Stimulated activated CD4-positive, alpha-beta T cell treated with anti-CD3 and anti-CD28 coated beads, Interleukin-12 subunit alpha, Interleukin-12 subunit beta, amount 100 ng/mL, for 48 hours (primary cell): ENCODE data around the gene PCNT.
A peak's percentile ranks its signal among the peaks of the same experiment; 100 is the strongest.
"Not testable (repeated sequence)": the region's sequence is repeated elsewhere in the genome, so short reads cannot be mapped to it uniquely, and the experiment has no call there.

ENCODE experiments used
- DNase-seq, 3 donors: peaks; one replicate each; pipeline ENCODE4 v3.0.0-alpha.2; 2020; ENCODE audit warnings: low read depth in 2 of 3, low spot score in 1 of 3

Gene PCNT

GRCh38 chr21:46357335-46357604 is 33.3 kb downstream of the PCNT start:
- no peak for DNase-seq

- no peak for DNase-seq
Observed at GRCh38 chr21:46357684-46358425, 33.9 kb downstream of the PCNT start.

DNA sequence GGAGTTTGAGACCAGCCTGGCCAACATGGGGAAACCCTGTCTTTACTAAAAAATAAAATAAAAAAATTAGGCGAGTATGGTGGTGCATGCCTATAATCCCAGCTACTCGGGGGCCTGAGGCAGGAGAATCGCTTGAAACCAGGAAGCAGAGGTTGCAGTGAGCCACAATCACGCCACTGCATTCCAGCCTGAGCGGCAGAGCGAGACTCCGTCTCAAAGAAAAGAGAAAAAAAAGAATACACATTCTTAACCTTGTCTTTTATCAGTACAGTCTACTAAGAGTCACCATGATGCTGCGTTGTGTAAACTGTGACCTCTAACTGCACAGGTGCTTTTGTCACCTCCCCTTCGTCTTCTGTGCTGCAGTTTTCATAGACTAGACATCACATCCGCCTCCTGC is 37.2 kb downstream of the PCNT start:
- no peak for DNase-seq

DNA sequence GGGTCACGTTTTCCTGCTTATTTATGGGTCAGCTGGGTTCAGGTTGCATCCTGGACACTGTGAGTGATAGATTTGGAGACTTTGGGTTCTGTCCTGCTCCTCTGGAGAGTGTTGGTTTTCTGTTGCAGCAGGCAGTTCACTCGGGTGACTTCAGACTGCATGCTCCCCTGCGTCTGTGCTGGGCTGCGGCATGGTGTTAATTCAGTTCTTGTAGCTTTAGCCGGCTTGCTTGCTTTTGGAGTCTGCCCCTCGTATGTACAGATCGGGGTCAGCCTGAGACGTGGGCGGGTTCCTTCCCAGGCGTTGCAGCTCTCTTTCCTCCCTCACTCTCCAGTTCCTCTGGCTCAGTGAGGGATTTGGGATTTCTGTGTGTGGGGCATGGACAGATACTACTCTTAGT is 38.0 kb downstream of the PCNT start:
- no peak for DNase-seq

- DNase-seq: no peak
Observed at GRCh38 chr21:46362946-46363345, 39.0 kb downstream of the PCNT start.

DNA sequence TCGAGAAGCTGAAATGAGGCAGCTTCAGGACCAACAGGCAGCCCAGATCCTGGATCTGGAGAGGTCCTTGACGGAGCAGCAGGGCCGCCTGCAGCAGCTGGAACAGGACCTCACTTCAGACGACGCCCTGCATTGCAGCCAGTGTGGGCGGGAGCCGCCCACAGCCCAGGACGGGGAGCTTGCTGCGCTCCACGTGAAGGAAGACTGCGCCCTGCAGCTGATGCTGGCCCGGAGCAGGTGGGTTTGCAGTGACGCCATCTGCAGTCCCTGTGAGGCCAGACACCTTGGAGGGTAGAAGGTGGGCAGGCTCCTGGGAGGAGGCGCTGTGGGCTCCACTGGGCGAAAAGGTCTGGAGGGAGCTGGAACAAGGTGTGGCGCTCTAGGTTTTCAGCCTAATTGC is 39.7 kb downstream of the PCNT start:
- no peak for DNase-seq

DNA sequence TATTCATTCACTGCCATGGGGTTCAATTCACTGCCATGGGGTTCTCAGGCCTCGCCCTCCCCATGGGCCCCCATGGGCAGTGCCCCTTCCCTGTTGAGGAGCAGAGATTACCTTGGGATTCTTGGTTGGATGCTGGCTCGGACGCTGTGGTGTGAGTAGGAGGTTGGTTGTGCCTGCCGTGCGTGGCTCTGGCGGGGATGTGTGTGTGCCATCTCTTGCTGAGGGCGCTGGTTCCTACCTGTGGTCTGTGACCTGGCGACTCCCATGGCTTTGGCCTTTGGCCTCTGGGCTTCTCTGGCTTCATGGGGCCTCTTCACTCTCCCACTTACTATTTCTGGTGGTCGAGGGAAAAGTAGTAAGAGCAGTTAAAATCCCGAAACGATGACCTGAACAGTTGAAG is 42.1 kb downstream of the PCNT start:
- DNase-seq: no peak

GRCh38 chr21:46366561-46366960 is 42.6 kb downstream of the PCNT start:
- no peak for DNase-seq

DNA sequence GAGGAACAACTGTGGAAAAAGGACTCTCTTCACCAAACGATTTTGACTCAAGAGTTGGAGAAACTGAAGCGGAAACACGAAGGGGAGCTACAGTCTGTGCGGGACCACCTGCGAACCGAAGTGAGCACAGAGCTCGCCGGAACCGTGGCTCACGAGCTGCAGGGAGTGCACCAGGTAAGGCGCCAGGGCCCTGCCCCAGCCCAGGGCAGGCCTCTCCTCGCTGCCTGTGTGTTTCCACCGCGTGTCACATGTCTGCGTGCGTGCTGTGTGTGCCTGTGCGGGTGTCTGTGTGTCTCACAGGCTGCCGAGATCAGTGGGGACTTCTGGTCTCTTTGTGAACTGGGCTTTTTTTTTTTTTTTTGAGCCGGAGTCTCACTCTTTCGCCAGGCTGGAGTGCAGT is 43.0 kb downstream of the PCNT start:
- DNase-seq: no peak

DNA sequence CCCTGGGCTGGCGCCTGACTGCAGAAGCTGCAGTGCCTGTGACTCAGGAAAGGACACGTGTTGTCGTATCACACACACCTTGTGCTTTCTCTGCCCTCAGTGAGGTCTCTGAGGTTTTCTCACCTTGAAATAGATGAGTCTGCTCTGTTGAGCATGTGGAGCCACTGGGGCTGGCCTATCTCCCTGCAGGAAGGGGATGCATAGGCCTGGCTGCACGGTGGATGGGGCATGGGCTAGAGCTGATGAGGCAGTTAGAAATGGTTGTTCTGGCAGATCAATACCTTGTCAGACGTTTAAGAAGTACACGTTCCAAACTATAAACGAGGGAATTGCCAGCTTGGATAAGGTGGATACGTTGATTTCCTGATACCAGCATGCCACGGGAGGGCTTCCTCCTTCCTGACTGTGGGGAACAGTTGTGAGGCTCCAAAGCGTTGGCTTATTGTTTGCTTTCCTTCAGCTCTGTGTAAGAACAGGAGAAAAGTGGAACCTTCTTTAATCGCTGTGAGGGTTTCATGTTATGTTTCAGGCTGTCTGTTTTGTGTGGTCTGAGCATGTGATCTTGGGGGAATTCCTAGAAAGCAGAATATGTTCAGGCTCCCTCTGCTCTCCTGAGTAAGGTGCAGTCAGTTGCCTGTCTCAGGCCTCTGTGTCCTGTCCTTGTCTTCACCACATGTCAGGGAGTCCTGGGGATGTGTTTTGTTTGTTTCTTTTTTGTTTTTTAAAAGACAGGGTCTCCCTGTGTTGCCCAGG is 44.8 kb downstream of the PCNT start:
- peak; percentile 8 to 26 (median 12) for DNase-seq

GRCh38 chr21:46369520-46370235 is 45.7 kb downstream of the PCNT start:
- DNase-seq: no peak

GRCh38 chr21:46371204-46372013 is 47.5 kb downstream of the PCNT start:
- DNase-seq: no peak

DNA sequence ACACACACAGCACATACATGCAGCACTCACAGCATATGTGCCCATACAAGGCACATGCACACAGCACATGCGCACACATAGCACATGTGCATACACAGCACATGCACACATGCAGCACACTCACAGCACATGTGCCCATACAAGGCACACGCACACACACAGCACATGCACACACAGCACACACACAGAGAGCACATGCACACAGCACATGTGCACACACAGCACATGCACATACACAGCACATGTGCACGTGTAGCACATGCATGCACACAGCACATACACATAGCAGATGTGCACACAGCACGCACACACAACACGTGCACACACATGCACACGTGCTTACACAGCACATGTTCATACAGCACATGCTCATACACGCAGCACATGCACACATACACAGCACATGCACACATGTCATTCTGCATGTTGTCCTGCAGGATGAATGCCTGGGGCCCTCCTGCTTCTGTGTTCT is 48.1 kb downstream of the PCNT start:
- no peak for DNase-seq

- not testable (repeated sequence) for DNase-seq
Observed at GRCh38 chr21:46372947-46373346, 49.0 kb downstream of the PCNT start.

DNA sequence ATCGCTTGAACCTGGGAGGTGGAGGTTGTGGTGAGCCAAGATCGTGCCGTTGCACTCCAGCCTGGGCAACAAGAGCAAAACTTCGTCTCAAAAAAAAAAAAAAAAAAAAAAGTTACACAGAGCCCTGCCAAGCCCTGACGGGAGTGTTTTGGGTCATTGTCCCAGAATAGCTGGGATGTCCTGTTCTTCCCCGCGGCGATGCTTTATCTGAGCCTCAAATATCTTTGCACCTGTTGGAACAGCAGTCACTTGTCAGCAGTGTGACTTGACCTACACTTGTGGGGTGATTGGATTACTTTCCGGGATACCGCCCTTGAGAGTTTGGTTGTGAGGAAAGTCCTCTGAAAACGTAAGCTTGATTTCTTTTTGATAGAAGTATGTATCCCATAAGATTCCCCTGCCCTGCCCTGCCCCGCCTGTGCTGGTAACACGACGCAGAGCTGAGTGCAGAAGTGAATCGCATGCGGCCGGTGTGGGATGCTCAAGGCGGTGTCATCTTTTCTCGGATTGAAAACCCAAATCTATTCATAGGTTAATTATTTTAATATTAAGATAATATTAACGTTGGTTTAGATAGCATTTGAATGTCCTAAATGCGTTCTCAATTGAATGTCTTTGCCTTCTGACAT is 50.9 kb downstream of the PCNT start:
- DNase-seq: no peak

- no peak for DNase-seq
Observed at GRCh38 chr21:46375560-46376230, 51.7 kb downstream of the PCNT start.

GRCh38 chr21:46376231-46376628 is 52.3 kb downstream of the PCNT start:
- no peak for DNase-seq

- no peak for DNase-seq
Observed at GRCh38 chr21:46376856-46377453, 53.0 kb downstream of the PCNT start.

DNA sequence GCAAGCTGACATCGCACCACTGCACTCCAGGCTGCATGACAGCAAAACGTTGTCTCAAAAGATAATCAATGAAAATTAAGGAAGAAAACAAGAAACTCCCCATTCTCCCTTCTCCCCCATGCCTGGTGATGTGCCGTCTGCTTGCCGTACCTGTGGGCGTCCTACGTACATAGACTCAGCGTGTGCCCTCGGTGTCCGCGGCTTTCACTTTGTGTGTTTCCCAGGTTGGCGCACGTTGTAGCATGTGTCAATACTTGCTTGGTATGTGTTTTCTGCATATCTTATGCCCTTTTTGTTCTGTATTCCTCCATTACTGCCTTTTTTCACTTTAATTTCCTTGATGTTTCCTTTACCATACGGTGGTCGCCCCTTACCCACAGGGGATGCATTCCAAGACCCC is 53.8 kb downstream of the PCNT start:
- DNase-seq: no peak

GRCh38 chr21:46379105-46379504 is 55.1 kb downstream of the PCNT start:
- DNase-seq: no peak
